ENCODE data around the gene PTGFRN. TPM values are rescaled to one million over a fixed set of nuclear protein-coding genes. Genes with fewer than 3 reads are reported as not detected.

The PTGFRN gene
- total and polyA plus RNA-seq, 2 of the 4 experiments (the other 2 are of a cell fraction) = 0.90 to 1.1 TPM

GRCh38 chr1:116991918-116992317 lies 82.2 kb downstream of the PTGFRN start:
- no peak overlapping the region for H3K23ac ChIP-seq (ENCODE audit: low read depth, low read length)
- in situ Hi-C loops (cut with MboI; ENCODE audit: low sequenced_read_pairs) (no loop called here), dilution Hi-C loops (cut with HindIII; ENCODE audit: low sequenced_read_pairs, unreplicated experiment) (no loop called here), intact Hi-C loops (cut with micrococcal nuclease) (no loop called here)
- no peak overlapping the region for H2AK9ac ChIP-seq (replicated peaks; ENCODE audit: low read depth, low read length, poor library complexity)
- H2AK5ac ChIP-seq (ENCODE audit: low read depth, low read length) = no peak overlapping the region
- H3K9ac ChIP-seq (ENCODE audit: low read depth, low read length) = no peak overlapping the region
- H3K14ac ChIP-seq (replicated peaks; ENCODE audit: low read depth, low read length) = no peak overlapping the region
- no peak overlapping the region for H4K5ac ChIP-seq (ENCODE audit: low read depth, low read length)
- no peaks in the 10 kb centered on the region for H4K20me1 ChIP-seq (ENCODE audit: insufficient read depth, low read length)
- no peak overlapping the region for H2BK5ac ChIP-seq (ENCODE audit: low read depth, low read length, poor library complexity, severe bottlenecking)
- no TSS peak for BruUV-seq (replicated peaks)
- no peaks in the 10 kb centered on the region for H3K9me1 ChIP-seq (ENCODE audit: insufficient read depth, low read length)
- no peak for ATAC-seq (ENCODE audit: low read depth)
- H3K27me3 ChIP-seq (ENCODE audit: control insufficient read depth, insufficient read depth, low read length) = no peaks in the 10 kb centered on the region
- WGBS, 2 experiments (ENCODE audit: extremely low coverage in 2 of 2, insufficient read length in 1 of 2) = no CpG with 5 or more reads among the region's 1 CpG
- H3K4me1 ChIP-seq (ENCODE audit: control insufficient read depth, insufficient read depth, low read length) = no peaks in the 10 kb centered on the region
- H3K9me3 ChIP-seq (ENCODE audit: control insufficient read depth, insufficient read depth, low read length) = no peaks in the 10 kb centered on the region
- no peak overlapping the region for H2BK20ac ChIP-seq (ENCODE audit: low read depth, low read length)
- no peak overlapping the region for H3K18ac ChIP-seq (ENCODE audit: low read depth, low read length)
- H3K36me3 ChIP-seq (ENCODE audit: control insufficient read depth, insufficient read depth, low read length) = no peaks in the 10 kb centered on the region
- no peak for DNase-seq
- H2BK120ac ChIP-seq (ENCODE audit: low read depth, low read length) = no peak overlapping the region
- H2BK15ac ChIP-seq (ENCODE audit: low read depth, low read length) = no peak overlapping the region
- CTCF ChIA-PET = no interaction called here
- TF ChIP-seq MXI1 (IDR thresholded peaks at IDR 0.05; ENCODE audit: borderline replicate concordance, low read depth, low read length) = no peak
- TF ChIP-seq POLR2A (IDR thresholded peaks at IDR 0.05; ENCODE audit: low read depth, low read length) = no peak
- no peak for TF ChIP-seq RFX5 (IDR thresholded peaks at IDR 0.05; ENCODE audit: low read depth, low read length)
- TF ChIP-seq MAZ (IDR thresholded peaks at IDR 0.05; ENCODE audit: borderline replicate concordance, low read depth, low read length) = no peak
- TF ChIP-seq CHD1 (IDR thresholded peaks at IDR 0.05; ENCODE audit: low read depth, low read length) = no peak
- no peak for TF ChIP-seq CEBPB (IDR thresholded peaks at IDR 0.05; ENCODE audit: low read depth, low read length)
- TF ChIP-seq FOS (IDR thresholded peaks at IDR 0.05; ENCODE audit: low read depth, low read length) = no peak
- no peak for TF ChIP-seq BHLHE40 (IDR thresholded peaks at IDR 0.05; ENCODE audit: low read depth, low read length)
- TF ChIP-seq NFE2L2 (IDR thresholded peaks at IDR 0.05; ENCODE audit: low read depth, low read length) = no peak
- TF ChIP-seq ELK1 (IDR thresholded peaks at IDR 0.05; ENCODE audit: borderline replicate concordance, low read depth, low read length) = no peak
- no peak for TF ChIP-seq RAD21 (IDR thresholded peaks at IDR 0.05; ENCODE audit: low read length)
- TF ChIP-seq RCOR1 (IDR thresholded peaks at IDR 0.05; ENCODE audit: insufficient replicate concordance, low read length) = no peak
- TF ChIP-seq, protein P1, sequence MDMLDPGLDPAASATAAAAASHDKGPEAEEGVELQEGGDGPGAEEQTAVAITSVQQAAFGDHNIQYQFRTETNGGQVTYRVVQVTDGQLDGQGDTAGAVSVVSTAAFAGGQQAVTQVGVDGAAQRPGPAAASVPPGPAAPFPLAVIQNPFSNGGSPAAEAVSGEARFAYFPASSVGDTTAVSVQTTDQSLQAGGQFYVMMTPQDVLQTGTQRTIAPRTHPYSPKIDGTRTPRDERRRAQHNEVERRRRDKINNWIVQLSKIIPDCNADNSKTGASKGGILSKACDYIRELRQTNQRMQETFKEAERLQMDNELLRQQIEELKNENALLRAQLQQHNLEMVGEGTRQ (IDR thresholded peaks at IDR 0.05; ENCODE audit: low read depth, low read length) = no peak
- TF ChIP-seq, protein P2, sequence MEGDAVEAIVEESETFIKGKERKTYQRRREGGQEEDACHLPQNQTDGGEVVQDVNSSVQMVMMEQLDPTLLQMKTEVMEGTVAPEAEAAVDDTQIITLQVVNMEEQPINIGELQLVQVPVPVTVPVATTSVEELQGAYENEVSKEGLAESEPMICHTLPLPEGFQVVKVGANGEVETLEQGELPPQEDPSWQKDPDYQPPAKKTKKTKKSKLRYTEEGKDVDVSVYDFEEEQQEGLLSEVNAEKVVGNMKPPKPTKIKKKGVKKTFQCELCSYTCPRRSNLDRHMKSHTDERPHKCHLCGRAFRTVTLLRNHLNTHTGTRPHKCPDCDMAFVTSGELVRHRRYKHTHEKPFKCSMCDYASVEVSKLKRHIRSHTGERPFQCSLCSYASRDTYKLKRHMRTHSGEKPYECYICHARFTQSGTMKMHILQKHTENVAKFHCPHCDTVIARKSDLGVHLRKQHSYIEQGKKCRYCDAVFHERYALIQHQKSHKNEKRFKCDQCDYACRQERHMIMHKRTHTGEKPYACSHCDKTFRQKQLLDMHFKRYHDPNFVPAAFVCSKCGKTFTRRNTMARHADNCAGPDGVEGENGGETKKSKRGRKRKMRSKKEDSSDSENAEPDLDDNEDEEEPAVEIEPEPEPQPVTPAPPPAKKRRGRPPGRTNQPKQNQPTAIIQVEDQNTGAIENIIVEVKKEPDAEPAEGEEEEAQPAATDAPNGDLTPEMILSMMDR (conservative IDR thresholded peaks at IDR 0.05; ENCODE audit: low read depth, low read length) = no peak
- no peak for TF ChIP-seq SMC3 (IDR thresholded peaks at IDR 0.05; ENCODE audit: low read depth, low read length)
- TF ChIP-seq MAFK (IDR thresholded peaks at IDR 0.05; ENCODE audit: low read depth, low read length) = no peak
- H2AFZ ChIP-seq (replicated peaks; ENCODE audit: low read length, poor library complexity) = no peak overlapping the region
- H3K56ac ChIP-seq (ENCODE audit: extremely low read depth, insufficient read depth, low read length) = no peak overlapping the region
- no peaks in the 10 kb centered on the region for H3K79me1 ChIP-seq (ENCODE audit: low read depth in 1 of 2, low read length in 2 of 2)
- H3K4ac ChIP-seq (ENCODE audit: low read depth, low read length) = no peak overlapping the region
- no peak overlapping the region for H3K4me2 ChIP-seq (ENCODE audit: low read depth, low read length)
- no peak overlapping the region for H3K4me3 ChIP-seq (ENCODE audit: insufficient read depth, low read depth, low read length)
- no peak overlapping the region for H3K27ac ChIP-seq (ENCODE audit: insufficient read depth, low read length)
- no peak overlapping the region for H4K8ac ChIP-seq (ENCODE audit: low read depth in 2 of 2, low read length in 2 of 2)
- no peak overlapping the region for H4K91ac ChIP-seq (ENCODE audit: insufficient read depth, low read depth, low read length)
- POLR2A ChIA-PET (ENCODE audit: unreplicated experiment) = no interaction called here
